Measurements from ENCODE around the gene RTRAF.
A peak's percentile ranks its signal among the peaks of the same experiment; 100 is the strongest.

Gene RTRAF

GRCh38 chr14:52055167-52055566 is 65.8 kb downstream of the RTRAF start:
- Histone ChIP-seq H3K79me2 (peaks cover 6% of the 10 kb centered on the region), H3K4me3 (ENCODE audit: low read depth, low read length) (no peak overlapping the region), H3K9ac (no peak overlapping the region), H3K36me3 (ENCODE audit: control insufficient read depth, insufficient read depth, low read length) (no peaks in the 10 kb centered on the region), H3K27me3 (ENCODE audit: control insufficient read depth, insufficient read depth, low read length) (no peaks in the 10 kb centered on the region), H3K27ac (no peak overlapping the region), H3K4me1 (peaks cover 18% of the 10 kb centered on the region), H3K9me3 (ENCODE audit: control insufficient read depth, low read length) (no peaks in the 10 kb centered on the region), H3K4me2 (ENCODE audit: low read length) (no peak overlapping the region), H2AFZ (no peak overlapping the region)
- no peak for TF ChIP-seq CTCF (IDR thresholded peaks at IDR 0.05)

GRCh38 chr14:52058341-52058740 is 69.0 kb downstream of the RTRAF start:
- Histone ChIP-seq H3K79me2 (peaks cover 3% of the 10 kb centered on the region), H3K36me3 (ENCODE audit: control insufficient read depth, insufficient read depth, low read length) (no peaks in the 10 kb centered on the region), H3K4me1 (peaks cover 9% of the 10 kb centered on the region), H3K4me3 (ENCODE audit: low read depth, low read length) (no peak overlapping the region), H3K27me3 (ENCODE audit: control insufficient read depth, insufficient read depth, low read length) (no peaks in the 10 kb centered on the region), H3K4me2 (ENCODE audit: low read length) (no peak overlapping the region), H3K27ac (no peak overlapping the region), H3K9ac (no peak overlapping the region), H2AFZ (no peak overlapping the region), H3K9me3 (ENCODE audit: control insufficient read depth, low read length) (no peaks in the 10 kb centered on the region)
- TF ChIP-seq CTCF (IDR thresholded peaks at IDR 0.05), result no peak

- H3K4me3 ChIP-seq (ENCODE audit: low read depth, low read length), result no peak overlapping the region
- H3K27ac ChIP-seq, result no peak overlapping the region
- no peaks in the 10 kb centered on the region for H3K36me3 ChIP-seq (ENCODE audit: control insufficient read depth, insufficient read depth, low read length)
- no peaks in the 10 kb centered on the region for H3K9me3 ChIP-seq (ENCODE audit: control insufficient read depth, low read length)
- no peak for TF ChIP-seq CTCF (IDR thresholded peaks at IDR 0.05)
- no peaks in the 10 kb centered on the region for H3K27me3 ChIP-seq (ENCODE audit: control insufficient read depth, insufficient read depth, low read length)
- H2AFZ ChIP-seq, result peak overlapping the region; percentile 23
- peaks cover 20% of the 10 kb centered on the region for H3K4me1 ChIP-seq
- H3K9ac ChIP-seq, result no peak overlapping the region
- H3K4me2 ChIP-seq (ENCODE audit: low read length), result no peak overlapping the region
- peaks cover 3% of the 10 kb centered on the region for H3K79me2 ChIP-seq
Measured at GRCh38 chr14:52059649-52060048, 70.3 kb downstream of the RTRAF start.

- peaks cover 25% of the 10 kb centered on the region for H3K4me1 ChIP-seq
Measured at GRCh38 chr14:52060080-52060479, 70.7 kb downstream of the RTRAF start.

More at GRCh38 chr14:52060080-52060479, 70.7 kb downstream of the RTRAF start:
- Histone ChIP-seq H3K79me2 (peaks cover 3% of the 10 kb centered on the region), H2AFZ (peak overlapping the region; percentile 23), H3K9me3 (ENCODE audit: control insufficient read depth, low read length) (no peaks in the 10 kb centered on the region), H3K27me3 (ENCODE audit: control insufficient read depth, insufficient read depth, low read length) (no peaks in the 10 kb centered on the region), H3K36me3 (ENCODE audit: control insufficient read depth, insufficient read depth, low read length) (no peaks in the 10 kb centered on the region), H3K27ac (no peak overlapping the region), H3K4me2 (ENCODE audit: low read length) (no peak overlapping the region), H3K4me3 (ENCODE audit: low read depth, low read length) (no peak overlapping the region), H3K9ac (no peak overlapping the region)
- no peak for TF ChIP-seq CTCF (IDR thresholded peaks at IDR 0.05)
